Sigmoid colon (tissue), 4 donors: ENCODE measurements around the gene FN3K.

Experiments used
- EP300 ChIP-seq, 4 donors: sonication (generic); formaldehyde crosslinking; IDR thresholded peaks; one replicate each; pipeline ENCODE4 v1.6.1; 2017; ENCODE audit warnings: antibody characterized with exemption in 4 of 4
- POLR2A ChIP-seq, 2 donors: fragments of 450-650 bp; IDR thresholded peaks; one replicate each; pipeline ENCODE4 v1.6.1; 2016; ENCODE audit warnings: antibody characterized with exemption in 2 of 2, mild to moderate bottlenecking in 2 of 2, moderate library complexity in 2 of 2
- TF ChIP-seq, protein P1 (sequence below), 4 experiments: fragments of 450-650 bp in 3 of 4; fragments of 200-600 bp in 1 of 4; IDR thresholded peaks; one replicate each; pipeline ENCODE4 v1.5.1; 2016 to 2019; ENCODE audit warnings: antibody characterized with exemption in 4 of 4, mild to moderate bottlenecking in 3 of 4, moderate library complexity in 2 of 4

DNA sequence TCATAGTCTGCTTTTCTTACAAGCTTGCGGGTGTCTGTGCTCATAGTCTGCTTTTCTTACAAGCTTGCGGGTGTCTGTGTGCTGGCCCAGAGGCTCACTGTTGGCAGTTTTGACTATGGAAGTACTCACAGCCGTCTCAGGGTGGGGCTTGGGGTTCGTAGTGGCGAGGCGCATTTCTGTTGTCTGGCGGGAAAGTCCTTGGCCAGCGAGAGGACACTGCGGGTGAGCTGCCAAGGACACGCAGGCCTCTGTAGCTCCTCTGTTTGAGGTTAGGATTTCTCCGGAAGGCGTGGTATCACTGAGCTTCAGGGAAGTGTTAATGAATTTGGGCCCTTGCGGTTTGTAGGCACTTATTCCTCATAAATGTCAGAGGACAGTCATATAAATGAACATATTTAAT lies 30.0 kb downstream of the FN3K start:
- no peak for TF ChIP-seq POLR2A (IDR thresholded peaks at IDR 0.05)
- TF ChIP-seq, protein P1, sequence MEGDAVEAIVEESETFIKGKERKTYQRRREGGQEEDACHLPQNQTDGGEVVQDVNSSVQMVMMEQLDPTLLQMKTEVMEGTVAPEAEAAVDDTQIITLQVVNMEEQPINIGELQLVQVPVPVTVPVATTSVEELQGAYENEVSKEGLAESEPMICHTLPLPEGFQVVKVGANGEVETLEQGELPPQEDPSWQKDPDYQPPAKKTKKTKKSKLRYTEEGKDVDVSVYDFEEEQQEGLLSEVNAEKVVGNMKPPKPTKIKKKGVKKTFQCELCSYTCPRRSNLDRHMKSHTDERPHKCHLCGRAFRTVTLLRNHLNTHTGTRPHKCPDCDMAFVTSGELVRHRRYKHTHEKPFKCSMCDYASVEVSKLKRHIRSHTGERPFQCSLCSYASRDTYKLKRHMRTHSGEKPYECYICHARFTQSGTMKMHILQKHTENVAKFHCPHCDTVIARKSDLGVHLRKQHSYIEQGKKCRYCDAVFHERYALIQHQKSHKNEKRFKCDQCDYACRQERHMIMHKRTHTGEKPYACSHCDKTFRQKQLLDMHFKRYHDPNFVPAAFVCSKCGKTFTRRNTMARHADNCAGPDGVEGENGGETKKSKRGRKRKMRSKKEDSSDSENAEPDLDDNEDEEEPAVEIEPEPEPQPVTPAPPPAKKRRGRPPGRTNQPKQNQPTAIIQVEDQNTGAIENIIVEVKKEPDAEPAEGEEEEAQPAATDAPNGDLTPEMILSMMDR (IDR thresholded peaks at IDR 0.05), result no peak
- TF ChIP-seq EP300 (IDR thresholded peaks at IDR 0.05), result no peak
